Endometrial microvascular endothelial cells (primary cell): Measurements from ENCODE around the gene SMC6. TPM values are rescaled to one million over a fixed set of nuclear protein-coding genes. Genes with fewer than 3 reads are reported as not detected.

Experiments used
- in situ Hi-C: cut with HindIII; loops from 2 replicates; pipeline ENCODE4 v1.10.0; 2017; ENCODE audit warnings: low sequenced_read_pairs, low pct_unique_long_range_greater_than_20kb; ENCODE audit errors: inconsistent ontology term
- total RNA-seq: library from RNA; depleted of rRNA; stranded (reverse); fragments of >200 nt; gene quantifications from one replicate; pipeline ENCODE4 v1.2.3, GENCODE V29; 2015; ENCODE audit errors: inconsistent ontology term

SMC6 gene, protein sequence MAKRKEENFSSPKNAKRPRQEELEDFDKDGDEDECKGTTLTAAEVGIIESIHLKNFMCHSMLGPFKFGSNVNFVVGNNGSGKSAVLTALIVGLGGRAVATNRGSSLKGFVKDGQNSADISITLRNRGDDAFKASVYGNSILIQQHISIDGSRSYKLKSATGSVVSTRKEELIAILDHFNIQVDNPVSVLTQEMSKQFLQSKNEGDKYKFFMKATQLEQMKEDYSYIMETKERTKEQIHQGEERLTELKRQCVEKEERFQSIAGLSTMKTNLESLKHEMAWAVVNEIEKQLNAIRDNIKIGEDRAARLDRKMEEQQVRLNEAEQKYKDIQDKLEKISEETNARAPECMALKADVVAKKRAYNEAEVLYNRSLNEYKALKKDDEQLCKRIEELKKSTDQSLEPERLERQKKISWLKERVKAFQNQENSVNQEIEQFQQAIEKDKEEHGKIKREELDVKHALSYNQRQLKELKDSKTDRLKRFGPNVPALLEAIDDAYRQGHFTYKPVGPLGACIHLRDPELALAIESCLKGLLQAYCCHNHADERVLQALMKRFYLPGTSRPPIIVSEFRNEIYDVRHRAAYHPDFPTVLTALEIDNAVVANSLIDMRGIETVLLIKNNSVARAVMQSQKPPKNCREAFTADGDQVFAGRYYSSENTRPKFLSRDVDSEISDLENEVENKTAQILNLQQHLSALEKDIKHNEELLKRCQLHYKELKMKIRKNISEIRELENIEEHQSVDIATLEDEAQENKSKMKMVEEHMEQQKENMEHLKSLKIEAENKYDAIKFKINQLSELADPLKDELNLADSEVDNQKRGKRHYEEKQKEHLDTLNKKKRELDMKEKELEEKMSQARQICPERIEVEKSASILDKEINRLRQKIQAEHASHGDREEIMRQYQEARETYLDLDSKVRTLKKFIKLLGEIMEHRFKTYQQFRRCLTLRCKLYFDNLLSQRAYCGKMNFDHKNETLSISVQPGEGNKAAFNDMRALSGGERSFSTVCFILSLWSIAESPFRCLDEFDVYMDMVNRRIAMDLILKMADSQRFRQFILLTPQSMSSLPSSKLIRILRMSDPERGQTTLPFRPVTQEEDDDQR
- total RNA-seq, result 17.2 TPM

- in situ Hi-C loops, result no loop called here
Observed at GRCh38 chr2:17753803-17754663, at the start of gene SMC6, which contains the start of gene GEN1. Gene SMC6, minus strand, starts transcription at chr2:17753810. Its CDS starts 7,864 bp downstream, at chr2:17745946. Gene GEN1, plus strand, starts transcription at chr2:17754138. Its CDS starts 5,806 bp downstream, at chr2:17759944.

GRCh38 chr2:17800693-17801458 lies 47.3 kb upstream of the SMC6 start:
- in situ Hi-C loops, result no loop called here

GRCh38 chr2:17800219-17800618 lies 46.6 kb upstream of the SMC6 start:
- in situ Hi-C loops, result no loop called here

DNA sequence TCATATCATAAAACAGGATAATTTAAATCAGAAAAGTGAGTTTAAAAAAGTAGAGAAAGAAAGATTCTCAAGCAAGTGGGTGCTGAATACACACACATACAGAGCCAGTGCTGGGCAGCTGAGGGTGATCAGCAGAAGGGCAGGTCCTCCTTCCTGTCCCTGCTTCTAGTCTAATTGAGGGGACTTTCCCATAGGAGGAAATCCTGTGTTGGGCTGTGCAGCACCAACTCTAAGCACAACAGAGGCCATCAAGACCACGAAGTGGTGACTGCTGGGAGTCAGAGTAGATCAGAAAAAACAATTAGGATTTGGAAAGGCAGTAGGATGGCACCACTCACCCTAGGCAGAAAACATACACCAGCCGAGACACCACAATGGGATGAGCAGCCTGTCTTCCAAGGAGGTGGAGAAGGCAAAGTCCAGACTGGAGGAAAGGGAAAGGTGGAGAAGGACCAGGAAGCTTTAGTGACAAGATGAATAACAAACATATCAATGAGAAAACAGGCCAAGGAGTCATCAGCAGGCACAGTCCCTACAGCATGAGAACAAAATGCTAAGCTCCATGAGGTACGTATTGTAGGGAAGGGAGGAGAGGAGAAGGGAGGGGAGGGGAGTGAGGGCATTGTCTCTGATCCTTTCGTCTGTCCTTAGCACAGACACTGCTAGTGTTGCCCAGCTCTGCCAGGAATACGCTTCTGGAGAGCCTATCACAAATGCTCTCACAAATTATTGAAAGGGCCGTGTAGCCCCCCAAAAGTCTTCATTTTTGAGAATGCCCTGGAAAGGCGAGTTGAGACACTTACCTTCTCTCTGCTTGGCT lies 45.9 kb upstream of the SMC6 start:
- in situ Hi-C loops, result no loop called here

GRCh38 chr2:17798338-17798737 lies 44.7 kb upstream of the SMC6 start:
- in situ Hi-C loops, result no loop called here

- in situ Hi-C loops, result no loop called here
Observed at GRCh38 chr2:17795309-17795708, 41.7 kb upstream of the SMC6 start.

GRCh38 chr2:17793803-17794354 lies 40.3 kb upstream of the SMC6 start:
- in situ Hi-C loops, result no loop called here

- in situ Hi-C loops, result no loop called here
Observed at GRCh38 chr2:17793296-17793695, 39.7 kb upstream of the SMC6 start.

DNA sequence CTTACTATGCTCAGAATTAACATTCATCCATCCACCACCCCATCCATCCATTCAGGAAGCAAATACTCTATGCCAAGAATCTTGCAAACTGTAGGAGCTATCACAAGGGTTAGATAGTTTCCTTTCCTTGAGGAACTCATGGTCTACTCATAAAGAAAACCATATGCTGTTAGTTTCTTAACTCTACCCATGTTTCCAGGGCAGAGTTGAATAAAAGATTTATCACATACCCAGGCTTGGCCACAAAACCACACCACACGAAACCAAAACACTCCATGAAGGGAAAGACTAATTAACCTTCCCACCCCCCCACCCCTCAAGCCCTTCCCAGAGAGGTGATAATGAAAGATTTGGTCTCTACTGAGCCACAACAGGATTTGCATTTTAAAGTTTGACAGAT lies 38.9 kb upstream of the SMC6 start:
- in situ Hi-C loops, result no loop called here

GRCh38 chr2:17791817-17792130 lies 38.2 kb upstream of the SMC6 start:
- in situ Hi-C loops, result no loop called here

GRCh38 chr2:17791121-17791816 lies 37.7 kb upstream of the SMC6 start:
- in situ Hi-C loops, result no loop called here

DNA sequence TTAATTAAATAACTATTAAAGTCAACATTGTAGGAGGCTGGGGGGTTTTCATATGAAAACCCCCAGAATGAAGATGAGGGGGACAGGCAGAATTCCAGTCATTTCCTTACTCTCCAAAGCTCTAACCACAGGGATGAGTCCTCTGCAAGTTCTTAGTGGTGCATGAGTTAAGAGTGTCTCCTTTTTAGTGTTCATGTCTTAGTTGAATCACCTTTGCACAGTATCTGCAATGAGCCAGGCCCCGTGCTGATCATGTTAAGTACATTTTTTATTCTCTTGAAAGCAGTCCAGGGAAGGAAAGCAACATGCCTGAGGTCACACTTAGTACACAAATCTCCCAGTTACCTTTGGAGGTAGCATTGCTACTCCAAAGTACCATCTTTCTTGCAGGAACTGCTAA lies 36.9 kb upstream of the SMC6 start:
- in situ Hi-C loops, result no loop called here

GRCh38 chr2:17788773-17789172 lies 35.2 kb upstream of the SMC6 start:
- in situ Hi-C loops, result no loop called here

- in situ Hi-C loops, result no loop called here
Observed at GRCh38 chr2:17786727-17787126, 33.1 kb upstream of the SMC6 start.

- in situ Hi-C loops, result no loop called here
Observed at GRCh38 chr2:17781482-17781881, 27.9 kb upstream of the SMC6 start.

DNA sequence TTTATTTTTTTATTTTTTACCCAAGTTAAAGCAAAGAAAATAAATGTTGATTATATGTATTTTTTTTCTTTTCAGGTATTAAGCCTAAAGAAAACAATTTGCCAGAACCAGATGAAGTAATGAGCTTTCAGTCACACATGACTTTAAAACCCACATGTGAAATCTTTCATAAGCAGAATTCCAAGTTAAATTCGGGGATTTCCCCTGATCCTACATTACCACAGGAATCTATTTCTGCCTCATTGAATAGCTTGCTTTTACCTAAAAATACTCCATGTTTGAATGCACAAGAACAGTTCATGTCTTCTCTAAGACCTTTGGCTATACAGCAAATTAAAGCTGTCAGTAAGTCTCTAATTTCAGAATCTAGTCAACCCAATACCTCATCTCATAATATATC lies 26.9 kb upstream of the SMC6 start:
- in situ Hi-C loops, result no loop called here
